ENCODE results near the gene IFNE.
"Not testable (repeated sequence)": the region's sequence is repeated elsewhere in the genome, so short reads cannot be mapped to it uniquely, and the experiment has no call there.

IFNE gene

GRCh38 chr9:21491756-21492155 lies 9.6 kb upstream of the IFNE start:
- peak; percentile 12 for DNase-seq

- DNase-seq = no peak
Observed at GRCh38 chr9:21481470-21482056, 550 bp downstream of the IFNE start.

- DNase-seq = no peak
Observed at GRCh38 chr9:21479152-21479702, 2.9 kb downstream of the IFNE start.

GRCh38 chr9:21477466-21477865 lies 4.6 kb downstream of the IFNE start:
- DNase-seq = no peak

DNA sequence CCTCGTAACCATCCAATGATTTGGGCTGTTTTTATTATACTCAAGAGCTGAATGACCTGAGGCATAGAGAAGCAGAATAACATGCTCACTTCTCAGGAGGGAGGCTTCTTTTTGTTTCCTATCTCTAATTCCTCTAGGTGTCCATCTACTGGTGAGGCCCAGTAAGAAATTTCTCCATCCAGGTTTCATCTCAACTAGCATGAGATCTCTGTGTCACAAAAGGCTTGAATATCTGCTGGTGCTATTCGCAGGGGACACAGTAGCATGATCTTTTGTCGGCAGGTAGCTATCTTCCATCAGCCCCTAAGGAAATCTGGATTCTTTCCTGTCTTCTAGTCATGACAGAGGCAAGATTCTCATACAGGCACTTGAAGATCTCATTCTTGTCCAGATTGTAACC lies 8.9 kb downstream of the IFNE start:
- DNase-seq = no peak

GRCh38 chr9:21470126-21470525 lies 12.0 kb downstream of the IFNE start:
- DNase-seq = no peak

GRCh38 chr9:21465859-21466518 lies 16.1 kb downstream of the IFNE start:
- DNase-seq = peak; percentile 71

GRCh38 chr9:21465138-21465537 lies 17.0 kb downstream of the IFNE start:
- DNase-seq = no peak

- DNase-seq = no peak
Observed at GRCh38 chr9:21461377-21461776, 20.7 kb downstream of the IFNE start.

DNA sequence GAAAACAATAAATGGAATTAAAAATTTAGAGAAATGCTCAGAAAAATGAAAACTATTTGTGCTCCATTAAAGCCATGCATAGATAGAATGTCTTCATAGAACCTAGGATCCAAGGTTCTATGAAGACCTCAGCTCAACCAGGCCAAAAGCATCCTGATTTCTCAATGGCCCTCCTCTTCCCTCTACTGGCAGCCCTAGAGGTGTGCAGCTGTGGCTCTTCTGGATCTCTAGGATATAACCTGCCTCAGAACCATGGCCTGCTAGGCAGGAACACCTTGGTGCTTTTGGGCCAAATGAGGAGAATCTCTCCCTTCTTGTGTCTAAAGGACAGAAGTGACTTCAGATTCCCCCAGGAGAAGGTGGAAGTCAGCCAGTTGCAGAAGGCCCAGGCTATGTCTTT lies 26.8 kb downstream of the IFNE start:
- DNase-seq = peak; percentile 50

GRCh38 chr9:21454149-21454548 lies 28.0 kb downstream of the IFNE start:
- no peak for DNase-seq

DNA sequence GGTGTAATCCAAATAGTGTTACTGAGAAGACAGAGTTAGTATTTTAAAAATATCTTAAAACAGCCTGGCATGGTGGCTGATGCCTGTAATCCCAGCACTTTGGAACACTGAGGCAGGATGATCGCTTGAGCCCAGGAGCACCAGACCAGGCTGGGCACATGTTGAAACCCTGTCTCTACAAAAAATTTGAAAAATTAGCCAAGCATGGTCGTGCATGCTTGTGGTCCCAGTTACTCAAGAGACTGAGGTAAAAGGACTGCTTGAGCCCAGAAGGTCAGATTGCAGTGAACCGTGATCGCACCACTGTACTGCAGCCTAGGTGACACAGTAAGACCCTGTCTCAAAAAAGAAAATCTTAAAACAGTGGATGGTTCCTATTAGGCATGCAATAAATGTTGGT lies 29.4 kb downstream of the IFNE start:
- no peak for DNase-seq

DNA sequence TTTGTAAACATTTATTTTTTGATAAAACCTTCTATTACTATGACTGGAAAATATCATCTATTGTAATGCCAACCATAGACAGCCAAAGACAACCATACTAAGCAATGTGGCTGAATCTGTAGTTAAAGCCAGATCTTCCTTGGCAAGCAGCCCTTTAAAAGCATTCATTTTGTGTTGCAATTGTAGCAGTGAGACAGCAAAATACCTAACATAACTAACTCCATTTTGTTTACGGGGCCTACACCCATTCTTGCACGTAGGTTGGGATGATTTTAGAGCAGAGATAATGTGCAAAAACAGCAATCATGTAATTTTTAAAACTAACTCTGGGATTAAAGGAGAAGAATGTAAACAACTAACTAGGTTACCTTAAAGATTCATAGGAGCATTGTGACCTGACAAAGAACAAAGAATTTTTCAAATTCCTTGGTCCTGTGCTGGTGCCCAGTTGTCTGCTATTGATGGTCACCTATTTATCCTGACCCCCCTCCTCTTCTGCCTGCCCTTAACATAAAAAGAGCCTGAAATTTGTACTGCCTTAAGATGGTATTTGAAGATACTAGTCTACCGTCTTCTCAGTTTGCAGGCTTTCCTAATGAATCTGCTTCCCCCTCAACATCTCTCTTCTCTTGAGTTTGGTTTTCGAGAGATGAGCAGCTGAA lies 31.2 kb downstream of the IFNE start:
- DNase-seq = no peak

DNA sequence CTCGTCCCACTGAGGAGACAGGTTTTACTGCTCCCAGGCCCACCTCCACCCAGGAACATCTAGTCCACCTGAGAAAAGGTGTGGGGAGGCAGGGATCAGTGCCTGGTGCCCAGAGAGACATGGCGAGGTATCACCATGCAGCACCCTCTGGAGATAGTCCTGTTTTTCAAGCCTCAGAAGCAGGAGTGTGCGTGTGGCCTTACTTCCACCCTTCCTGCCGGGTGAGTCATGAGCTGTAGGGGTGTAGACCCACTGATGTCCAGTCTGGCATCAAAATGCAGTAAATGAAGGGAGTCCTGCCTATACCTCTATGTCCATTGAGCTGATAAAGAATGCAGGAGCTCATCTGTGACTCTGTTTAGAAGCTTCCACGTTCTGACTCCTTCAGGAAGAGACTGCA lies 32.8 kb downstream of the IFNE start:
- DNase-seq = not testable (repeated sequence)

- peak; percentile 68 for DNase-seq
Observed at GRCh38 chr9:21443849-21444625, 38.1 kb downstream of the IFNE start.

GRCh38 chr9:21440139-21440538 lies 42.0 kb downstream of the IFNE start, which contains the start of gene IFNA1:
Gene IFNA1, plus strand, starts transcription at chr9:21440439. Its CDS starts 69 bp downstream, at chr9:21440508.
- DNase-seq = no peak

- DNase-seq = not testable (repeated sequence)
Observed at GRCh38 chr9:21435015-21435383, 47.1 kb downstream of the IFNE start.

DNA sequence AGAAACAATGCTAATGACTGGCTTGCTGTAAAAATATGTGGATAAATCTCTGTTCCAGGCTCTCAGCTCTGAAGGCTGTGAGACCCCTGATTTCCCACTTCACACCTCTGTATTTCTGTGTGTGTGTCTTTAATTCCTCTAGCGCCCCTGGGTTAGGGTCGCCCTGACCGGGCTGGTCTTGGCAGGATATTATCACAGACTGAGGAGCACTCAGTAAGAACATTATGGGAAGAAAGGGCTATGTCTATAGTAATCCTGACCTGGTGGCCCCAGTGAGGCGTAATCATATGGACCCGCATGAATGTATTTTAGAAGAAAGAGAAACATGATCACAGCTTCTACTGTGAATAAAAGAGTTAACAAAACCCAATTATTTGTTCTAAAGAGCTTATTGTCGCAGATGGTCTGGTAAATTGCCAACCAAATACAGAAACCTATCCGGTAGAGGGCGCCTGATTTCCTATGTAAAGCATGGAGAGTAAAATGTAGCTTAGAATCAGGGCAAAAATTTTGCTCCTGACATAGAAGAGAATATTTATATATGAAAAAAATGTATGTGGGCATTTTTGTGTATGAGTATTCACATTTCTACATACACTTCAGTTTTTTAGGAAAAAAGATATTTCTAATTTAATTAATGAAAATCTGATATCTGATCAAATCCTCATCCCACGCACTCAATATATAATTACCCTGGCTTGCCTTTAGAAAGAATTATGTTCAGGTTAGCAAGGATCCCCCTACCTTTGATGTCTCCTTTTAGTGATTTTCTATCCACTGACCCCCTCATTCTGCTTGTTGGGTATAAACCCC lies 47.7 kb downstream of the IFNE start:
- peak; percentile 54 for DNase-seq

- DNase-seq = no peak
Observed at GRCh38 chr9:21432672-21433425, 49.3 kb downstream of the IFNE start.

Measured in CD4-positive, alpha-beta T cell treated with Interleukin-17A for 1 hour (primary cell).